C4-2B (cell line): Measurements from ENCODE around the gene UGT1A6.

ENCODE experiments used
- H3K27ac ChIP-seq: fragments of 450-650 bp; 2 replicates; pipeline ENCODE4 v1.5.1; 2017
- CTCF ChIP-seq: fragments of 450-650 bp; conservative IDR thresholded peaks from 2 replicates; pipeline ENCODE4 v1.5.1; 2017; ENCODE audit warnings: mild to moderate bottlenecking
- ZFX ChIP-seq: fragments of 450-650 bp; IDR thresholded peaks from 2 replicates; pipeline ENCODE4 v1.6.1; 2017

UGT1A6 gene

DNA sequence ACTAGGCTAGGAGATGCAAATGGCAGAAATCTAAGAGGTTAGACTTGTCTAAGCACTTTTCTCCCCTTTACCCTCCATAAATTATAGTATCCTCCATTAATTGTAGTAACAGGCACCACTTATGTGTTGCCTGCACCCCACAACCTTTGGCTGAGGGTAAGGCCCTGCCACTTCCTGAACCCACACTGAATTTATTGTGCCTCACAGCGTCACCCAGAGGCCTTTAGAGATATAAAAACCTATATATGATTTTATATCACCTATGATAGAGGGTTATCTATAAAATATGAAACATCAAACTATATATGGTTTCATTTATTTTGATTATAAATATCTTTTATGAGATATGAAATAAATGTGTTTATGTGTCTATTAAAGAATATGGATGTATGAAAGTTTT lies 18.4 kb upstream of the UGT1A6 start:
- no peak overlapping the region for H3K27ac ChIP-seq
- TF ChIP-seq ZFX = no peak
- TF ChIP-seq CTCF = no peak

DNA sequence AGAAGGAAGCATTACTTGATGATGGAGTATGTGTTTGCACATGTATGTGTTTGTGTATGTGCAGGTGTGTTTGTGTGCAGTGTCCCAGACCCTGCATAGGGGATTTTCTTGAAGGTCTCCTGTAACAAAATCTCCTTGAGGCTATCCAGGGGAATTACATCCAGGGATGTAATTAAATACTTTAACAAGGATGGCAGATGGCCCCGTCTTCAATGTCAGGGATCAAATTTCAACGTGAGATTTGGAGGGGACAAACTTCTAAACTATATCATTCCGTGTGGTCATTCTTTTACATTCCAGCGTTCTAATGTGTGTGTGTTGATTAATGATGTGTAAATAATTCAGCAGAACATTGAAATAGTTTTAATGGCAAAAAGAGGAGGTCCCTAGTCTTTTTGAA lies 17.7 kb upstream of the UGT1A6 start:
- TF ChIP-seq ZFX (no peak), CTCF (peak; percentile 37)
- H3K27ac ChIP-seq = no peak overlapping the region

- no peak overlapping the region for H3K27ac ChIP-seq
- no peak for TF ChIP-seq CTCF
- TF ChIP-seq ZFX = no peak
These were observed 16.6 kb upstream of the UGT1A6 start for GRCh38 chr2:233676046-233676445.

GRCh38 chr2:233679196-233679595 lies 13.5 kb upstream of the UGT1A6 start:
- TF ChIP-seq CTCF (no peak), ZFX (no peak)
- no peak overlapping the region for H3K27ac ChIP-seq

- H3K27ac ChIP-seq = no peak overlapping the region
- TF ChIP-seq CTCF (no peak), ZFX (no peak)
These were observed 12.2 kb upstream of the UGT1A6 start for GRCh38 chr2:233680361-233681045.

DNA sequence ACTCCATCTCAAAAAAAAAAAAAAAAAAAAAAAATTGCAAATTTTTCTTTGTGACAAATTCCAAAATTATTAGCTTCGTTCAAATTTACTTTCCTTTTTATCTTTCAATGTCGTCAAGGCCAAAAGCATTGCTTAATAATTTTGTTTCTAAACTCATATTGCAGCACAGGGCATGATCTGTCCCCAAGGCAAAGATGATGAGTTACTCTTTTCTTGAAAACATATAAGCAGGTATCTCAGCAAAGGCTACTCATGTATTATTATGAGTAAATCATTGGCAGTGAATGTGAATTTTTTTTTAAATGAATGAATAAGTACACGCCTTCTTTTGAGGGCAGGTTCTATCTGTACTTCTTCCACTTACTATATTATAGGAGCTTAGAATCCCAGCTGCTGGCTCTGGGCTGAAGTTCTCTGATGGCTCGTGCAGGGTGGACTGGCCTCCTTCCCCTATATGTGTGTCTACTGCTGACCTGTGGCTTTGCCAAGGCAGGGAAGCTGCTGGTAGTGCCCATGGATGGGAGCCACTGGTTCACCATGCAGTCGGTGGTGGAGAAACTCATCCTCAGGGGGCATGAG lies 11.1 kb upstream of the UGT1A6 start, which contains the start of gene UGT1A7:
TSS of gene UGT1A7 (plus strand) at position 381 of the 579 bp plus-strand sequence. CDS start at position 418, 37 bp downstream.
- no peak for TF ChIP-seq CTCF
- TF ChIP-seq ZFX = no peak
- no peak within 1 kb of the TSS for H3K27ac ChIP-seq

DNA sequence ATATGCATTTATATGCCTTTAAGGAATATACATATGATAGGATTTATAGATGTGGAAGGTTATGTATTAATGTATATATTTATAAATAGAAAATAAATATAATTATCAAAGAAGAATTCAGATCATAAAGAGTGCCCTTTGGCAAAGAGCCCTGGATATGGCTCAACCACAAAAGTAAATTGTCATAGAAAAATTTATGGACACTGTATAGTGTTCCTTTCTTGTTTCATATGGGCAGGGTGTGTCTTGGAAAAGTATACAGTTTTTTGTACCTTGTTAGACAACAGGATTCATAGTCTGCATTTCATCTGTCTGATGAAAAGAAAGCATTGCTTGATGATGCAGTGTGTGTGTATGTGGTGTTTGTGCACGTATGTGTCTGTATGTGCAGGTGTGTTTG lies 8.1 kb upstream of the UGT1A6 start:
- no peak overlapping the region for H3K27ac ChIP-seq
- TF ChIP-seq ZFX (no peak), CTCF (no peak)
